ENCODE measurements around the gene NBAS. TPM values are rescaled to one million over a fixed set of nuclear protein-coding genes. Genes with fewer than 3 reads are reported as not detected.

NBAS gene
- total RNA-seq, 2 experiments from 2014 or later: 24.3 to 25.5 TPM

DNA sequence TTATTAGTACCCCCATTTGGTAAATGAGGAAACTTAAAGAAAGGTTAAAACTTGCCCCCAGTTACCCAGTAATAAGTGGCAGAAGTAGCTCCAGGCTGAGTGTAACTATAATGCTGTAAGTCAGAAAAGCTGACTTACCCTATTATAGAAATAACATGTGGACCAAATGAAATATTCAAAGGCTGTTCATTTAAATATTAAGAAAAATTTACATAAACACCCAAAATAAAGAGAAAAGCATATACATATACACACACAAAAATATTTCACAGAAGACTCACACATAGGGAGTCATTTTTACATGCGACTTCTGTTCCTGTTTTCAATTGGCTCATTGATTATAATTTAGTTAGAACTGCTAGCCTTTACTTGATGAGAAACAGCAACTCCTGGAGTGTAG is 189.1 kb downstream of the NBAS start:
- Mint-ChIP-seq H3K36me3 (ENCODE audit: low read depth) (peaks cover 77% of the 10 kb centered on the region), H3K27ac (no peak overlapping the region), H3K9me3 (no peaks in the 10 kb centered on the region), H3K27me3 (no peaks in the 10 kb centered on the region), H3K4me1 (ENCODE audit: low read depth) (no peaks in the 10 kb centered on the region), H3K4me3 (no peak overlapping the region)
- TF ChIP-seq, protein P1, sequence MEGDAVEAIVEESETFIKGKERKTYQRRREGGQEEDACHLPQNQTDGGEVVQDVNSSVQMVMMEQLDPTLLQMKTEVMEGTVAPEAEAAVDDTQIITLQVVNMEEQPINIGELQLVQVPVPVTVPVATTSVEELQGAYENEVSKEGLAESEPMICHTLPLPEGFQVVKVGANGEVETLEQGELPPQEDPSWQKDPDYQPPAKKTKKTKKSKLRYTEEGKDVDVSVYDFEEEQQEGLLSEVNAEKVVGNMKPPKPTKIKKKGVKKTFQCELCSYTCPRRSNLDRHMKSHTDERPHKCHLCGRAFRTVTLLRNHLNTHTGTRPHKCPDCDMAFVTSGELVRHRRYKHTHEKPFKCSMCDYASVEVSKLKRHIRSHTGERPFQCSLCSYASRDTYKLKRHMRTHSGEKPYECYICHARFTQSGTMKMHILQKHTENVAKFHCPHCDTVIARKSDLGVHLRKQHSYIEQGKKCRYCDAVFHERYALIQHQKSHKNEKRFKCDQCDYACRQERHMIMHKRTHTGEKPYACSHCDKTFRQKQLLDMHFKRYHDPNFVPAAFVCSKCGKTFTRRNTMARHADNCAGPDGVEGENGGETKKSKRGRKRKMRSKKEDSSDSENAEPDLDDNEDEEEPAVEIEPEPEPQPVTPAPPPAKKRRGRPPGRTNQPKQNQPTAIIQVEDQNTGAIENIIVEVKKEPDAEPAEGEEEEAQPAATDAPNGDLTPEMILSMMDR (IDR thresholded peaks at IDR 0.05): no peak
- ChIA-PET POLR2A (no interaction called here), CTCF (no interaction called here)
- H3K4me1 ChIP-seq (ENCODE audit: insufficient read depth, low read length): no peaks in the 10 kb centered on the region
- H3K9me3 ChIP-seq (ENCODE audit: control insufficient read depth in 1 of 2, insufficient read depth in 1 of 2, low read length in 2 of 2): no peaks in the 10 kb centered on the region
- peaks cover 25% of the 10 kb centered on the region for H3K36me3 ChIP-seq (ENCODE audit: insufficient read depth, low read length)
- no peak overlapping the region for H3K4me3 ChIP-seq (ENCODE audit: low read length)
- intact Hi-C loops (cut with DNase I, micrococcal nuclease): no loop called here
- ATAC-seq (ENCODE audit: poor library complexity) (no peak), DNase-seq (no peak)
- no peak overlapping the region for H3K27ac ChIP-seq (ENCODE audit: low read depth in 1 of 2, low read length in 2 of 2)
- no peaks in the 10 kb centered on the region for H3K27me3 ChIP-seq (ENCODE audit: control insufficient read depth in 1 of 2, insufficient read depth in 2 of 2, low read length in 2 of 2)

DNA sequence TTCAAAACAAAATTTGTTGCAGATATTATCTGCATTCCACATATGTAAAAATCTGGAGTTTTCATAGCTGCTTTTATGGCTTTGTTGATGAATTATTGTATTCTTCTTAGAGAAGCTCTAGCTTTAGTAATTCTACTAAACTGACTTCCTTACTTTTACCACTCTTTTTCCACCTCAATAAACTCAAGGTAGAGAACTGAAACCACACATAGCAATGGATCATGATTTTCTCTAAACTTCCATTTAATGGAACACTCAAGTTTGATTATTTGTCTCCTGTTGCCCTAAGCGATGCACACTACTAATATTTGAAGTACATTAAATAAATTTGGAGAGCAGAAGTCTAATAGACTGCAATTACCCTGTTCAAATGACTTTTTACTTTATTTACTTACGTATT is 192.0 kb downstream of the NBAS start:
- no peaks in the 10 kb centered on the region for H3K9me3 ChIP-seq (ENCODE audit: control insufficient read depth in 1 of 2, insufficient read depth in 1 of 2, low read length in 2 of 2)
- H3K36me3 ChIP-seq (ENCODE audit: insufficient read depth, low read length): peaks cover 34% of the 10 kb centered on the region
- ChIA-PET CTCF (no interaction called here), POLR2A (no interaction called here)
- Mint-ChIP-seq H3K4me3 (no peak overlapping the region), H3K27ac (no peak overlapping the region), H3K27me3 (no peaks in the 10 kb centered on the region), H3K36me3 (ENCODE audit: low read depth) (peaks cover 79% of the 10 kb centered on the region), H3K4me1 (ENCODE audit: low read depth) (no peaks in the 10 kb centered on the region), H3K9me3 (no peaks in the 10 kb centered on the region)
- intact Hi-C loops (cut with DNase I, micrococcal nuclease): no loop called here
- ATAC-seq (ENCODE audit: poor library complexity) (no peak), DNase-seq (no peak)
- H3K4me1 ChIP-seq (ENCODE audit: insufficient read depth, low read length): no peaks in the 10 kb centered on the region
- H3K27ac ChIP-seq (ENCODE audit: low read depth in 1 of 2, low read length in 2 of 2): no peak overlapping the region
- TF ChIP-seq, protein P1 (IDR thresholded peaks at IDR 0.05): no peak
- H3K27me3 ChIP-seq (ENCODE audit: control insufficient read depth in 1 of 2, insufficient read depth in 2 of 2, low read length in 2 of 2): no peaks in the 10 kb centered on the region
- no peak overlapping the region for H3K4me3 ChIP-seq (ENCODE audit: low read length)

DNA sequence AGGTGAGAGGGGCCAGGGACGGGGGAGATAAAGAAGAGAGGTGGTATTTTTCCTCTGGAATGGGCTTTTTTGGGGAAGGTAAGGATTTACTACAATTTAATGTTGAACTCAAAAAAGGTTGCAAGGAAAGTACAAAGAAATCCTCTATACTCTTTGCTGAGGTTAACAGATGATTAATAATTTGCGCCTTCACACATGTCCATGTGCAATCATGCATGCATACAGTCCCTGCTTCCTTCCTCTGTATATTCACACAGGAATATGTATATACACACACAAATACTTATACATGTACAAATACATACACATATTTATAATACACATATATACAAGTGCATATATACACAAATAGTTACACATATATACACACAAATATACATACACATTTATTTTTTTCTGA is 193.4 kb downstream of the NBAS start:
- ATAC-seq (ENCODE audit: poor library complexity) (no peak), DNase-seq (no peak)
- Histone ChIP-seq H3K4me1 (ENCODE audit: insufficient read depth, low read length) (no peaks in the 10 kb centered on the region), H3K27me3 (ENCODE audit: control insufficient read depth in 1 of 2, insufficient read depth in 2 of 2, low read length in 2 of 2) (no peaks in the 10 kb centered on the region), H3K36me3 (ENCODE audit: insufficient read depth, low read length) (peaks cover 32% of the 10 kb centered on the region), H3K4me3 (ENCODE audit: low read length) (no peak overlapping the region), H3K9me3 (ENCODE audit: control insufficient read depth in 1 of 2, insufficient read depth in 1 of 2, low read length in 2 of 2) (no peaks in the 10 kb centered on the region), H3K27ac (ENCODE audit: low read depth in 1 of 2, low read length in 2 of 2) (no peak overlapping the region)
- Mint-ChIP-seq H3K4me3 (no peak overlapping the region), H3K9me3 (no peaks in the 10 kb centered on the region), H3K4me1 (ENCODE audit: low read depth) (no peaks in the 10 kb centered on the region), H3K36me3 (ENCODE audit: low read depth) (peaks cover 78% of the 10 kb centered on the region), H3K27ac (no peak overlapping the region), H3K27me3 (no peaks in the 10 kb centered on the region)
- ChIA-PET POLR2A (no interaction called here), CTCF (no interaction called here)
- intact Hi-C loops (cut with DNase I, micrococcal nuclease): no loop called here
- TF ChIP-seq, protein P1 (IDR thresholded peaks at IDR 0.05): no peak

Data from CD4-positive, alpha-beta T cell (primary cell).